Endothelial cell of hepatic sinusoid (primary cell): Measurements from ENCODE around the gene RUNX3.

Source experiments
- in situ Hi-C: cut with HindIII; loops from 2 replicates; pipeline ENCODE4 v1.10.0; 2017; ENCODE audit warnings: low sequenced_read_pairs

Gene RUNX3

DNA sequence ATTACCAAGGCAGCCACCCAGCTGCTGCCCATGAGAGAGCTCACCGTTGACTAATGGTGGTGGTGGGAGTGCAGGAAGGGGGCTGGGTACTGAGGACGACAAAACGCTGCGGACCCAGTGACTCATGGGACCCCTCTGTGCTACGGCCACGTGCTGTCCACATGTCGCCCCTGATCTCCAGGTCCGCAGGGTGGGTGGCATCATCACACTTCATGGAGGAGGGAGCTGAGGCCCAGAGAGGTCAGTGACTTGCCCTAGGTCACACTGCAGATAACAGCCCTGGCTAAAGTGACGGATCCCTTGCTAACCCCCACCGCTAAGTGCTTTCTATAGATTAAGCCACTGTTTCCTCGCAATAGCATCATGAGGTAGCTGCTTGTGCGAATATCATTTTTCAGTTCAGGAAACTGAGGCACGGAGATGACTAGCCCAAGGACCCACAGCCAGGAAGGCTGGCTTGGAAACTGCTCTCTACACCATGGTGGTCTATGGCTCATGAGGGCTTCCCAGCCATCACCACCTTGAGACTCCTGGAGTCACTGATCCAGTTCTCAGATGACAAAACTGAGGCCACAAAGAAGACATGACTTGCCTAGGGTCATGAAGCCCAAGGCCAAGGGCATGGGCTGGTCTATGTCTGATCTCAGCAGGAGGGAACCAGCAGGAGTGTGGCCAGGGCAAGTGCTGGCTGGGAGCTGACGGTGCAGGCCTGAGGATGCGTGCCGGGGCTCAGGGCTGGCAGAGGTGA lies 12.6 kb downstream of the RUNX3 start:
- in situ Hi-C loops = no loop called here

DNA sequence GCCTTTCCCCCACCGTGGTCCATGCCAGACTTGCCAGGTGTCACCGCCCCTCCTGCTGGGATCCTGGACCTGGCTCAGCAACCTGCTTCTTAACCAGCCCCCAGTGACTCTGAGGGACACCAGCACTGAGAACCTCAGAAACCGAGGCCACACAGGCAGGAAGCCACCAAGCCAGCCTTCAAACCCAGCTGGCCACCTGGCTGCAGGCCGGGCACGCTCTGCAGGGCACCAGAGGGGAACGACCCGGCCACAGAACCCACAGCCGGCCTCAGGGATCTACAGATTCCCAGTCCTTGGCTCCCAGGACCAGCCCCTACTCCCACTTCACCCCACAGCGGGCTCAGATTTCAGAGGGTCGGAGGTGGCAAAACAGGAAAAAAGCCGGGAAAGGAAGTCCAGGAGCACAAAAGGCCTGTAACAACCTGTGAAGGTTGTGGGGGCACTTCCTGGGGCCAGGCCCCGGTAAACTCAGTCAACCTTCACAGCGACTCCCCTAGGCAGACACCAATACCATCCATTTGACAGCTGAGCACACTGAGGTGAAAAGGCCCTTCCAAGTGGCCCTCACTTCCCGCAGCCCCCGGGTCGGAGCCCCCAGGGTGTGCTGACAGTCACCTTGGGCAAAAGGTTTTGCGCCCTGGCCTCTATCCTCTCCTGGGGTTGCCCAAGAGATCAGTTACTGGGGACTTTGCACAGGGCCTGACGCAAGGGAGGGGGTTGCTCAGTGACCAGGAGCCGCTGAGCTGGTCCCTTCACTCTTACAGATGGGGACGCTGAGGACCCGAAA lies 14.1 kb downstream of the RUNX3 start:
- in situ Hi-C loops = no loop called here

DNA sequence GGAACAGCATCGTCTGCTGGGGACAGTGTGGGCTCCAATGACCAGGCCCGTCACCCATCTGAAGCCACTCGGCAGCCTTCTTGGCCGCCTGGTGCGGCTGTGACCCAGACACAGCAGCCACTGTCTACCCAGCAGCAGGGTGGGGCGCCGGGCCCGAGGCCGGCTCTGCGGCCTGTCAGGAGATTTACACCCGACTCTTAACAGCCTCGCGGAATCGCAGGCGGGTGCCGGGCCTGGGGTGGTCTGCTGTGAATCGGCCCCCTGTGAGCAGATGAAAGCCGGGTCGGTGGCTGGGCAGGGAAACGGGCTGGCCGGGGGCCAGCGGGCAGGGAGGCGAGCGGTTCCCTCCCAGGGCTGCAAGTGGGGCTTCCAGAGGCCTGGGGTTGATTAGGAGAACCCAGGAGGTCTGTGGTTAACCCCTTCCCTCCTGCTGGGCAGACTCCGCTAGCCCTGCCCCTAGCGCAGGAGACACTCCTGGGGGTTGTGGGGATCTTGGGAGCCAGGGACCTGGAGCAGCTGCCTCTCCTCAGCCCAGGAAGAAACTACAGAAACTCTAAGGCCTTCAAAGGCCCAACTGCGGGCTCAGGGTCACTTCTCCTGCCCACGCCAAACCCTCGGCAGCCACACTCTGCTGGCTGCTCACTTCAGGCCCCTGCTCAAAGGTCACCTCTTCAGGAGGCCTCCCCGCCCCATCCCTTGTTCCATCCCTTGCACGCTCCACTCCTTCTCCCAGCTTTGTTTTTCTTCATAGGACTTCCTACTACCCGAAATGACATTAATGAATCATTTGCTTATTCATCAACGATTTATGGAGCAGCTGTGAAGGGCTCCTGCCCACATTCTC lies 15.6 kb downstream of the RUNX3 start:
- in situ Hi-C loops = no loop called here

DNA sequence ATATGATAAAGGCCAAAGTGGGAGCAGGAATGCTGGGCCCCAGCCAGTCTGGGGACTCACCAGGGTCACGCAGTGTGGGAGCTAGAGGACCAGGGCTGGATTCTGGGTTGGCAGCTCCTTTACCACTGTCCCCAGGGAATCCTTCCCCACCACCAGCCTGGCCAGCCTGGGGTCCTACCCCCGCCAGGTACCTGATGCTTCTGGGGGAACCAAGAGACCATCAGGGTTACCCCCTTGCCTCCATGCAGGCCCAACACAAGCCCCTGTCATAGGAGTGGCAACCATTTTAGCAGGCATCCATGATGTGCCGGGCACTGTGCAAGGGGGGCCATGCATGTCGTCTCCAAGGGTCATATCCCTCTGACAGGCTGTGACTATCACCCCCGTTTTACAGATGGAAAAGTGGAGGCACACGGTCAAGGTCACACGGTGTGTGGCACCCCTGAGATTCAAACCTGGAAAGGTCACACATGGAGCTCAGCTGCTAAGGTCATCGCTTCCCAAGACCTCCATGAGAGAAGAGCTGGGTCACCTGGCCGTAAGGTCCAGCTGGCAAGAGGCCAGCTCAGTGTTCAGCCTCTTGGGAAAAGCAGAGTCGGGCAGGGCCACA lies 16.4 kb downstream of the RUNX3 start:
- in situ Hi-C loops = no loop called here

GRCh38 chr1:24913274-24913604 lies 16.8 kb downstream of the RUNX3 start:
- in situ Hi-C loops = no loop called here

DNA sequence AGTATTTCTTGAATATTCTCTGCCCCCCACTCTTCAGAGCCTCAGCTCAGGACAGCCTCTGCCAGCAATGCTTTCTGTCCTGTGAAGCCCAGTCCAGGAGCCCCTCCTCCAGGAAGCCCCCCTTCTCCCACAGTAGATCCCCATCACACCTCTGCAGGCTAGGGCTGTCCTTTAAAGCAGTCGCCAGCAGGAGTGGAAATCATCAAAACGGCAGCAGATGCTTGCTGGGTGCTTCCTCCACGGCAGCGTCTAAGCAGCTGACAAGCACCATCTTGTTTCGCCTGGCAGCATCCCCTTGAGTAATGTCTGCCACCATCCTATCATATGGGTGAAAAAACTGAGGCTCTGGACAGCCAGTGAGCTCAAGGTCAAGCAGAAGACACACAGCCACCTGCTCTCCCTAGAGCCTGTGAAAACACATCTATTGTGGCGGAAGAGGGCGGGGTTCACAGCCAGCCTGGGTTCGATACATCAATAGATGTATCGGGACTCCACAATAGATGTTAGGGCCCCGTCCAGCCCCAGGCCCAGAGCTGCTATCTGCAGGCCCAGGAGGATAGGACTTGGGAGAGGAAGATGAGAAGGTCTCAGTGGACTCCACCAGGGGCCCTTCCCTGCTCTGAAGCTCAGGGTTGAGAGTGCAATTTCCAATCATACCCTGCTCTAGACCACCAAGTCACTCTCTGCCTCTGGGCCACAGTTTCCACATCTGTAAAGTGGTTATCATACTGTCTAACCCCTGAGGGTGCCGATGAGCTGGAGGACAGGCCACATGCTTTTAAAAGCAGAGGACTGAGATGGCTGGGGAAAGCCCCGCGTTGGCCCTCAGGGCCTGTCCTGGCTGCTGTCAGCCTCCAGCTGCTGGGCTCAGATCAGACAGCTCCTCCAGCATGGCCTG lies 17.5 kb downstream of the RUNX3 start:
- in situ Hi-C loops = no loop called here

DNA sequence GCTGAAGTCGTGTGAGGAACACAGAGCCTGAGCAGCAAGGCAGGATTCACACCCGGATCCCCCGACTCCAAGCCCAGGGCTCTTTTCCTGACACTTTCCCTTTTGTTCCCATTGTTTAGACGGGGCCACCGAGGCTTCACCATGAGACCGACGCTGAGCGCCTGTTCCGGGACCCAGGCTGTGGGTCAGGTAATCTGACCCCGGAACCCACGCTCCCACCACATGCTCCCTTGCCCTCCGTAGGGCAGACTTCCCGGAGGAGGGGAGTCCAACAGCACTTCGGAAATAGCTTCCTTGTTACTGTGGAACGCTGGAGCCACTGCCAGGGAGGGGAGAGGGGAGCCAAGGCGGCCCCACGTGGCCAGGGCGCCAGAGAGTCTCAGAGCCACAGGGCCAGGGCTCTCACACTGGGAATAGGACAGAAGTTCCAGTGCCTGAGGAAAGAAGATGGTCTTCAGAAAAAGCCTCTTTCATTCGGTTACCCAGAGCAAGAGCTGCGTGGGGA lies 18.4 kb downstream of the RUNX3 start:
- in situ Hi-C loops = no loop called here

DNA sequence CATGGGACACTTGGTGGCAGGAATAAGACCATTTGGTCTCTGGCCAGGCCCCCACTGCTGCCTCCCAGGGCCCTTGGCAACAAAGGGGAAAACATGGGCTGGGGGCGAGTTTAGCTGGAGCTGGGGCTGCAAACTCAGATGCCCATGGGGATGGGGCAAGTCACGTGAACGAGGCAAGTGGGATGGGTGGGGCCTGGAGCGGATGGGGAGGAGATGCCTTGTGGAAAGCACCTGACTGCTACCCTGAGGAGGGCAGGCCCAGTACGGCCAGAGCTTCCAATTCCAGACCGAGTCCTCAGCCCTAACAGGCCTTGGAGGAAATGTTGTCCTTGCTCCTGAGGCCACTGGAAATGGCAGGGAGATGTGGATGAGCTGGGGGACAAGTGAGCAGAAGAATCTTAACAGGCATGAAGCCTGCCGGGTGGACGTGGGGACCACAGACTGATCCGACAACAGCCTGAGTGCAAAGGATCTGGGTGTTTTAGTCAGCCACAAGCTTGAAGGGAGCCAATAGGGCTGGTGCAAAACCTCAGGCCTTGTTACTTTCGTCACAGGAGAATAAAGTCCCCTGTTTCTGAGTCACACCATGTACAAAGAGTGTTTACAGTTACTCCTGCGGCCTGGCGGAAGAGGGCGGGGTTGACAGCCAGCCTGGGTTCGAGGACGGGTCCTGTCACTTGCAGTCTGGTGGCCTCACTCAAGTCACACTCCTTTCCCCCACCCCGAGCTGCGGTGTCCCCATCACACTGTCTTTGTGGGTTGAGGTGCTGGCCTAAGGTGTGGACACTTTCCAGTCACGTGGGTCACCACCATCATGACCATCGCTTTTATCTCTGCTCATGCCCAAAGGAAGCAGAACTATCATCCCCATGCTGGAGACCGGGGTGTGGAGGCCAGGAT lies 19.1 kb downstream of the RUNX3 start:
- in situ Hi-C loops = no loop called here

- in situ Hi-C loops = no loop called here
Measured at GRCh38 chr1:24910210-24910609, 19.9 kb downstream of the RUNX3 start.

DNA sequence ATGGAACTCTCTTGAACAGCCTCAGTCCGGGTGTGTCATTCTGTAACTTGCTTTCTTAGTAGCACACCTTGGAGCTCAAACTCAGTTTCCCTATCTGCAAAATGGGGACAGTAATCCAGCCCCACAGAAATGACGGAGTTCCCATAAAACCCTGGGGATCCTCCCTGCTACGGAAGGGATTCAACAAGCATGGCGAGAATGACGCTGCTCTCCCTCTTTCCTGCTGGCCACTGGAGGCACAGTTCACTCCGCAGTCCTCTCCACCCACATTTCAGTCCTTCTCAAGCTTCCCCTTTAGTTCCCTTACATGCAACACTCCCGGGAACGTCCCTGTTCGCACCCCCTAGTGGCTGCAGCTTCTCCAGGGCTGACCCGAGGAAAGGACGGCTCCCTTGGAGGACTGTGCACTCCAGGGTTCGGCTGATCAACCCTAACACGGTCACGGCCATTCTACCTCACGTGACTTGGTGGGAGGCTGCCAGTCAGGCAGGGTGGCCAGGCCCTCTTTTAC lies 20.6 kb downstream of the RUNX3 start:
- in situ Hi-C loops = loop anchor here (5.0 kb wide), 1 partner anchor 247 kb away; no protein-coding TSS in a partner anchor

DNA sequence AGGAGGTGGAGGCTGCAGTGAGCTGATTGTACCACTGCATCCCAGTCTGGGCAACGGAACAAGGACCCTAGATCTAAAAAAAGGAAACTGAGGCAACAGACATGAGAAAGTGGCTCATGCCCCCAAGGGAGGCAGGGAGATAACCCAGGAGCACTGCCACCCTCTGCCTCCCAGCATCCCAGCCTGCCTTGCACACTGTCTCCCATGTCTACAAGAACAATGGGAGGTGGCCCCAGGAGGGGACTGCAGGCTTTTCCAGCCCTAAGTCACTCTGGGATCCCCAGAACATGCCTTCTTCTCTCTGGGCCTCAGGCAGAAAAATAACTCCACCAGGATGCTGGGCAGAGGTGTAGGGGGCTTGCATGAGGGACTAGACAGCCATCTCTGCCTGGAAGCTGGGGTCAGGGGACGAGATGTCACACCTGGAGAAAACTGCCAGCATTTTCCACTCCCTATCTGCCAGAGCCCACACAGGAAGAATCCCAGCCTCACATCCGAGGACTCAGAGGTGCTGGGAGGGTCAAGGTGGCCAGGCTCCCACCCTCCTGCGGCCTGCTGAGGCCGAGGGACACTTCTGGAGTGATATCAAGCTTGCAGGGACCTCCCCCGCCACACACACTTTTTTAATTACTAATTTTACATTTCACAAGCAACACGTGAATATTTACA lies 21.4 kb downstream of the RUNX3 start:
- in situ Hi-C loops = loop anchor here (5.0 kb wide), 1 partner anchor 246 kb away; no protein-coding TSS in a partner anchor

DNA sequence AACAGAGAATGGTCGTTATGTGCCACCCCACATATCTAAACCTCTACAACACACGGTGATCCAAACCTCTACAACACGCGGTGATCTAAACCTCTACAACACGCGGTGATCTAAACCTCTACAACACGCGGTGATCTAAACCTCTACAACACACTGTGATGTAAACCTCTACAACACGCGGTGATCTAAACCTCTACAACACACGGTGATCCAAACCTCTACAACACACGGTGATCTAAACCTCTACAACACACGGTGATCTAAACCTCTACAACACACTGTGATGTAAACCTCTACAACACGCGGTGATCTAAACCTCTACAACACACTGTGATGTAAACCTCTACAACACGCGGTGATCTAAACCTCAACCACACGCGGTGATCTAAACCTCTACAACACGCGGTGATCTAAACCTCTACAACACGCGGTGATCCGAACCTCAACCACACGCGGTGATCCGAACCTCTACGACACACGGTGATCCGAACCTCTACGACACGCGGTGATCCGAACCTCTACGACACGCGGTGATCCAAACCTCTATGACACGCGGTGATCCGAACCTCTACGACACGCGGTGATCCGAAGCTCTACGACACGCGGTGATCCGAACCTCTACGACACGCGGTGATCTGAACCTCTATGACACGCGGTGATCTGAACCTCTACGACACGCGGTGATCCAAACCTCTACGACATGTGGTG lies 22.3 kb downstream of the RUNX3 start:
- in situ Hi-C loops = loop anchor here (5.0 kb wide), 1 partner anchor 245 kb away; no protein-coding TSS in a partner anchor

DNA sequence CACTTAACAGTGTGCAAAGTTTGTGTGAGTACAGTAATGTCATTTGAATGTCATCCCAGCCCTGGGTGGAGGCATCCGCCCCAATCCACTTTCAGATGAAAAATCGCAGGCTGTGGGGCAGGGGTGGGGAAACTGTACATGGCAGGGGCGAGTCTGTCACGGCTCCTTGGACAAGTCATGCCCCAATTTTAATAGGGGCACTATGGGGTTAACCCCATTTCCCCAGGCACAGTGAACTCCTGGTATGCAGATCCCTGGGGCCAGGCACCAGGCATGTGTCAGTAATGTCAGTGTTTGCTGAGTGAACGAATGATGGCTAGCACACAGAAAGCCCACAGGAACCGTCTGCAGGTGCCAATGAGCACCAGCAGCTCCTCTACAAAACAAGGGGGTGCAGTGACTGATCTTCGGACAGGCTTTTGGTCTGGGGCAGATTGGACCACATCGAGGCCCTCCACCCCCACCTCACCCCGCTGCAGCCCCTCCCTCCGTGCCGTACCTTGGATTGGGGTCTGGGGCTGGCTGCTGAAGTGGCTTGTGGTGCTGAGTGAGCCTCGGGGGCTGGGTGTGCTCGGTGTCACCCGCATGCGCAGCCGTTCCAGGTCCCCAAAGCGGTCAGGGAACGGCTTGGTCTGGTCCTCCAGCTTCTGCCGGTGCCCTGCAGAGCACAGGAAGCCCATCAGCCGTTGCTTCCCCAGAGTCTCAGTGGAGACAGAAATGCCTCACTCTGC lies 23.2 kb downstream of the RUNX3 start:
- in situ Hi-C loops = loop anchor here (5.0 kb wide), 1 partner anchor 245 kb away; no protein-coding TSS in a partner anchor

DNA sequence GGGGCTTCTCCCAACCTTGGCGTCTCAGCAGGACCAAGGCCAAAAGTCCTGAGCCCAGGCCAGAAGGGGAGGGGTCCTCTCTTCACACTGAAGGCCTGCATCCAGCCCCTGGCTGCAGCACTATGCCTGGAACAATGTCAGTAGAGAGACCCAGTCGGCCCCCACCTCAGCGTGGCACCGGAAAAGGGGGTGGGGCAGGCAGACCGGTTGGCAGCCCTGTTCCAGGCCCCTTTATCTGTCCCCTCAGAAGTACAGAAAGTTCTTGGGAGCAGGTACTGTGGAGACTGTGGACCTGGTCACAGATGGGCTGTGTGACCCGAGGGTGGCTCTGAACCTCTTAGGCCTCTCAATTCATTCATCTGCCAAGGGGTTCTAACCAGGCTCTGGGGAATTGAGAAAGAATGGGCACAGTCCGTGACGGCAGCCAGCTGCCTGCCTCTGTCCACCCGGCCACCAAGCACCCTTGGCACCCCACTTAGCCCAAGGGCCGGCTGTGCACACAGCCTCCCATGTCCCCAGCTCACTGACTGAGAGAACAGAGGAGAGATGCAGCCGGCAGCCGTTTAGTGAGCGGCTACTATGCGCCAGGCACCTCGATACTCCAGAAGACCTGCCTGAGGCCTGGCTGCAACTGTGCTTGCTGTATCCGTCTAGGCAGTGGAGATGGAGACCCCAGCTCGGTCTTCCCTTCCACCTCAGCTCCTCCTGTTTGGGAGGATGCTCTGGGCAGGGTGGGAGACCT lies 23.9 kb downstream of the RUNX3 start:
- in situ Hi-C loops = loop anchor here (5.0 kb wide), 1 partner anchor 244 kb away; no protein-coding TSS in a partner anchor

- in situ Hi-C loops = loop anchor here (5.0 kb wide), 1 partner anchor 243 kb away; no protein-coding TSS in a partner anchor
Measured at GRCh38 chr1:24905355-24905978, 24.6 kb downstream of the RUNX3 start.
